ENCODE data around the gene FLNC.

The FLNC gene

GRCh38 chr7:128863433-128863989 lies 33.3 kb downstream of the FLNC start:
- DNase-seq, result peak; percentile 77

DNA sequence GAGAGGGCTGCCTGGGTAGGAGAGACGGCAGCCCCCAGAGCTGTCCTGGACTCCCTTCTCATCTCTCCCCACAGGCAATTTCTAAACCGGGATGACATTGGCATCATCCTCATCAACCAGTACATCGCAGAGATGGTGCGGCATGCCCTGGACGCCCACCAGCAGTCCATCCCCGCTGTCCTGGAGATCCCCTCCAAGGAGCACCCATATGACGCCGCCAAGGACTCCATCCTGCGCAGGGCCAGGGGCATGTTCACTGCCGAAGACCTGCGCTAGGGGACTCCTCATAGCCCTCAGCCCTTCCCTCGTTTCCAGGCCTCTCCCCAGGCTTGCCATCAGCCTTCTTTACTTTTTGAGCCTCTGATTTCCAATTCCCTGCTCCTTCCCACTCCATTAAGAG lies 35.1 kb downstream of the FLNC start:
- DNase-seq, result no peak

DNA sequence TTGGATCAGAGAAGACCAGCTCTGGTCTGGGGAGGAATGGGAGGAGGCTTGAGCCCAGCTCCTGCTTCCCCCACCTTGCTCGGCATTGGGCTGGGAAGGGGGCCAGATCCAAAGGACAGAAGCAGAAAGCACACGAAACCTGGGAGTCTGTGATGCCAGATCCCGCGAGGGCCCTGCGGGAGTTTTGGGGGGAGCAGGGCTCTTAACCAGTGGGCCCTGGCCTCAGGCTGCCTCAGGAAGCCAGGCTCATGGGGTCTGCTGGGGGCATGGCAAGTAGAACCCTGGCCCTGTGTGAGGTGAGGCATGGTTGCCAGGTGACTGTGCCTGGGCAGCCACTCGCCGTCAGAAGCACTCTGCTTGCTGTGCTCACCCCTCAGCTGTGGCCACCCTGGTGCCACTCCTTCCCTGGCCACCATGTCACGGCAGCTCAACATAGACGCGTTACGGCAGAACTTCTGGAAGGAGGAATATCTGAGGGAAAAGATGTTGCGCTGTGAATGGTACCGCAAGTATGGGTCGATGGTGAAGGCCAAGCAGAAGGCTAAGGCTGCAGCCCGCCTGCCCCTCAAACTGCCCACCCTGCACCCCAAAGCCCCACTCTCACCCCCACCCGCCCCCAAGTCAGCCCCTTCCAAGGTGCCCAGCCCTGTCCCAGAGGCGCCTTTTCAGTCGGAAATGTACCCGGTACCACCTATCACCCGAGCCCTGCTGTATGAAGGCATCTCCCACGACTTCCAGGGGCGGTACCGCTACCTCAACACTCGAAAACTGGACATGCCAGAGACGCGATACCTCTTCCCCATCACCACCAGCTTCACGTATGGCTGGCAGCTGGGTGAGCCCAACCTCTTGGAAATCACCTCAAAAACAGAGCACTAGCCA lies 36.0 kb downstream of the FLNC start:
- no peak for DNase-seq

DNA sequence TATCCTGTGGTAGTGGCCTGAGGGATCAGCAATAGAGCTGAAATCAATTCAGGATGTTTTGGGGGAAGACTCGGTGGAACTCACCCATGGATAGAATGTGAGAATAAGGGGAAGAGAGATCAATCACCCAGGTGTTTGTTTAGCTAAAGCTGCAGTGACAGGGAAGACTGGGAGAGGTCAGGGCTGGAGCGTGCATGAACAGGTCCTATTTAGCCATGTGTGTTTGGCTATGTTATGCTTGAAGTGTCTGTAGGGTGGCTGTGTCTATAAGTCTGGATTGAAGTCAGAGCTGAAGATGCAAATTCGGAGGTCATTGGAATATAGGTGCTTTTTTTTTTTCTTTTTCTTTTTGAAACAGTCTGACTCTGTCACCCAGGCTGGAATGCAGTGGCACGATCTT lies 37.0 kb downstream of the FLNC start:
- no peak for DNase-seq

- DNase-seq, result no peak
Measured at GRCh38 chr7:128867842-128868623, 37.8 kb downstream of the FLNC start.

DNA sequence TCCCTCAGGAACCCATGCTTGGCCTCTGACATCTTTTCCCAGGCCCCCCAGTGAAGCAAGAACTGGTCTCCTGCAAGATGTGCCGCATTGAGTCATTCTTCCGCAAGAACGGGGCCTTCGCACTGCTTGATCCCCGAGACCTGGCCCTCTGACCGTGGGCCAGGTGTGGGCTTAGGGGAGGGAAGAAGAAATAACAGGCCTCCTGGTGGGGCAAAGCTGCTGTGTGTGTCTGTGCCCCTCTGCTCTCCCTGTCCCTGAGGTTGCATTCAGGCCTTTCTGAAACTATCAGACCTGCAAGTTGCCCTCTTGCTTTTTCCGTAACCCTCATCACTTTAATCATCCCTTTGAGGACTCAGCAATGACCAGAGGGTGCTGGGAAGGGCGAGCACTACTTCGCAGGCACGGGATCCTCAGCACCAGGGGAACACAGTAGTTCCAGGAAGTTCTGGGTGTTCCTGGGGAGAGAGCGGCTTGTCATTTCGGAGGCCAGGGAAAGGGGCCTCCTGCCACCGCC lies 38.5 kb downstream of the FLNC start:
- no peak for DNase-seq

DNA sequence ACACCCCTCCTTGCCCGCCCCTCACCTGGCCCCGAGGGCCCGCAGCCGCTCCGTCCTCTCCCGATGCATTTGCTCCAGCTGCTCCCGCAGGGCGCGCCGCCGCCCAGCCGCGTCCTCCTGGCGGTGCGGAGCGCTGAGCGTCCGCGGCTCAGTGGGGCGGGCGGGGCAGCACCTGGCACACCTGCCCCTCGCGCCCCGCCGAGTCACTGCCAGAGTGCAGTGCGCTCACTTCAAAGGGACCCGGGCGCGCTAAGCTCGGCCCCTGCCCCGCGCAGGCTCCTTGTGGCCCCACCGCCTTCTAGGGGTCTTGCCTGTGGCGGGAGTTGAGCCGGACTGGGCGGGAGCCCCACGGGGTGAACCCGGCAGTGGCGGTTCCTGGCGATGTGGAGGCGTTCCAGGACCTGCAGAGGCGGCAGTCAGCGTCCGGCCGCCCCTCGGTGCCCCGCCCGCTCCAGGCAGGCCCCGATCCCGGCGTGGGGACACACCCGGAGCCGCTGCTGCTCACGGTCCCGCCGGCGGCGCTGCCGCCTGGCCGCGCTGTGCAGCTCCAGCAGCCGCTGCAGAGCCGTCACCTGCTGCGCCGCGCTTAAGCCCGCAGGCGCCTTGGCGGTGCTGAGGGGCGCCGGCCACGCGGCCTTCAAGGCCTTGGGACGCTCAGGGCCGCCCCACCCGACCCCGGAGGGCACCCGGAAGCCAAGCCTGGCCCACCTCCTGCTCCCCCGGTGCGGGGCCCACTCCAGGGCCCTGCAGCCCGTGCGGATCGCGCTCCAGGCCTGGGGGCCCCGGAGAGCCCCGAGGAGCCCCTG lies 39.1 kb downstream of the FLNC start:
- DNase-seq, result peak; percentile 39

DNA sequence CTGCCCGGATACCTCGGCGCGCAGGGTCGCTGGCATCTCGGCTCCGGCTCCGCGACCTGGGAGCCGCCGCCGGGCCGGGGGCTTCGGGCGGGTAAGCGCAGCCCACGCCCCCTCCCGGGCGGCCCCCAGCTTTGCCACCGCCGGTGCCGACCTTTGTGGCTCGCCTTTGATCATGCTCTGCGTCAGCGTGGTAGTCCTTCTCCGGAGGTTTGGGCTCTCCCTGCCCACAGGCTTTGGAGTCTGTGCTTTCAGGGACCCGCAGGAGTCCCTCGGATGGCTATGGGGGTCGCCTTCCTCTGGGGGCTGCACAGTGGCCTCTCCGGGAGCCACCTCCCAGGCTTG lies 39.7 kb downstream of the FLNC start:
- no peak for DNase-seq

DNA sequence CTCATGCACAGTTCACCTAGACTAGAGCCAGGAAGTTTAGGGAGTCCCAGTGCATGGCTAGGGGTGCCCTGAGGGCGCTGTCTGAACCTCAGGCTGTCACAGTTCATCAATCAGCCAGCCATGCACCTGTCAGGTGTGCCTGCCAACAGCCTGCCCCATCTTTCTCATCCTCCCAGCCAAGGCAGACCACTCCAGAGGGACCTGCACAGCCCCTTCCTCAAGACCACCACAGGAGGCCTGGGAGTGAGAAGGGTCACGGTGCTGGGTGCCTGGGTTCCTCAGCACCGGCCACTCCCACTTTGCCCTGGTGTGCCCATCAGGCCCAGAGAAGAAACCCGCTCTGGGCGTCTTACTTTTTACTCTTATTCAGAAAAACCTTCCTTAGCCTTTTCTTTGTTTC lies 40.8 kb downstream of the FLNC start:
- no peak for DNase-seq

- peak; percentile 30 for DNase-seq
Measured at GRCh38 chr7:128872394-128872824, 42.2 kb downstream of the FLNC start.

- no peak for DNase-seq
Measured at GRCh38 chr7:128873234-128873633, 43.0 kb downstream of the FLNC start.

GRCh38 chr7:128874140-128875031 lies 44.2 kb downstream of the FLNC start:
- no peak for DNase-seq

DNA sequence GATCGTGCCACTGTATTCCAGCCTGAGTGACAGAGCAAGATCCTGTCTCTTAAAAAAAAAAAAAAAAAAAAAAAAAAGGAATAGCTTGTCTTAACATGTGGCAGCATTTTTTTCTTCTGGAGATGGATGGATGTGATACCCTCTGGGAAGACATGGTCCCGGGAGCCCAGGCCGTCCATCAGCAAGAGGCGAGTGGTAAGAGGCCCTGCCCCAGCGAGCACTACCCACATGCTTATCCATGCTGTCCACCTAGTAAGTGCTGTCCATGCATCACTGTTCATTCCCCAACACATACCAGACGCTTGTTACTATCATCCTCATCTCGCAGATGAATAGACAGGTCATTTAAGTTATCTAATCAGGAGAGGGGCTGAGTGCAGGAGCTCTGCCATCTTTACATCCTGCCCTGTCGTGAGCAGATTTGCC lies 45.3 kb downstream of the FLNC start:
- DNase-seq, result no peak

- no peak for DNase-seq
Measured at GRCh38 chr7:128876127-128876526, 45.9 kb downstream of the FLNC start.

GRCh38 chr7:128876586-128876977 lies 46.4 kb downstream of the FLNC start:
- DNase-seq, result no peak

DNA sequence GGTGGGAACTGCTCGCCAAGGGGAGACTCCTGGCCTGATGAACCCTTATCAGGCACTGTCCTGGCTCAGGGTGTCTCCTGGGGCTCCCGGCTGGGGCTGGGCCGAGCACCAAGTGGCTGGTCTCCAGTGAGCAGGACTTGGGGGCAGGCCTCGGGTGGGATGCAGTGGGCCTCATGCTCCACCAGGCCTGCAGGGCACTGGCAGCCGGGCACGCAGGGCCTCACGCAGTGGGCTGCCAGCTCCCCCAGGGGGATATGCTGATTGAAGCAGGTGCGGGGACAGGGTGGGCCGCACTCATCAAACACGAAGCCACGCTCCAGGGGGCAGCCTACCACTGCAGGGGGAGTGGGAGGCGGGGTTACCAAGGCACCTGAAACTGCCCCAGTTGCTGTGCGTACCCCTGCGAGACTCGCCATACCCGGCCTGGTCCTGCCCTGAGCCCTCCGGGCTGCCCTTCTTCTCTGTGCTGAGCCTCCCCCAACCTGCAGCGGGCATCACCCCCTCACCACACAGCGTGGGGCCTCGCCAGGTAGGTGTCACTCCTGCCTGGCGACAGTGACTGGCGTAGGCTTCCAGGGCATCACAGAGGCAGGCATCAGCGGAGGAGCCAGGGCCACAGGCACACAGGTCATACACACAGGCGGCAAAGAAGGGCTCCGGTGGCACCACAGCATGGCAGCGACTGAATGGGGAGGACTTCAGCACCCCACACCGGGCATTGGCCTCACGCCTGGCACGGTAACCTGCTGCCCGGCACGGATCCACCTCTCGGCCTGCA lies 47.0 kb downstream of the FLNC start:
- DNase-seq, result no peak

DNA sequence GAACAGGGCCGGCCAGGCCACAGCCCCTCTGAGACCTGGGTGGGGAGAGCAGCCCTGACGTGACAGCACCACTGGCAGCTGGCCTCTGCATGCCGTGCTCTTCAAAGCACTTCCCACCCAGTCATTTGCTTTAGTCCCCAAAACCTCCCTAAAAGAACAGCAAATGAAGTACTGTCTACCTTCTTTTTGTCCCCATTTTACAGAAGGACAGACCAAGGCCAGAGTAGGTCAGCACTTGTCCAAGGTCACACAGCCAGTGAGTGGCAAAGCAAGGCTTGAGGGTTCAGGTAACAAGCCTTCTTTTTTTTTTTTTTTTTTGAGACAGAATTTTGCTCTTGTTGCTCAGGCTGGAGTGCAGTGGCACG lies 47.5 kb downstream of the FLNC start:
- no peak for DNase-seq

- no peak for DNase-seq
Measured at GRCh38 chr7:128878226-128879105, 48.3 kb downstream of the FLNC start.

DNA sequence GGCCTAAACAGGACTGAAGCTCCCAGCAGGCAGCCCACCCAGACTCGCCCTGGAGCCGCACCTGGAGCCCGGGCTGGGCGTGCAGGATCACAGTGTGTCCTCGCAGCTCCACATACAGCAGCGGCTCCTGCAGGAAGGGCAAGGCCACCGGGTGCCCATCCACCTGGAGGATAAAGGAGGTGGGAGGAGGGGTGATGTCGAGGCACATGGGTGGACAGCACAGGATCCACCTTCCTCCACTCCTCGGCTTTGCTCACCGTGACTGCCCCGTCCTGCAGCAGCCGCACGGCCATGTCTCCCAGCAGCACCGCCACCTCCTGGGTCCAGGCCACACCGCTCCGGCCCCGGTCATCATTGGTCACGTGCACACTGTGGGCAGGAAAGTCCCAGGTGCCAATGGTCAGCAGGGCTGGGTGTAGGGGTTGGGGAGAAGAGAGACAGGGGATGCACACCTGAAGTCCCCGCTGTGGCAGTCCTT lies 49.3 kb downstream of the FLNC start:
- DNase-seq, result no peak
